B cell (primary cell): ENCODE measurements around the gene PPP6R2.

ENCODE experiments used
- EZH2 ChIP-seq: IDR thresholded peaks from 2 replicates; pipeline ENCODE4 v1.6.1; 2012; ENCODE audit warnings: borderline replicate concordance, low read depth, mild to moderate bottlenecking, moderate library complexity, low read length; ENCODE audit not compliant: insufficient read depth, poor library complexity, severe bottlenecking
- TF ChIP-seq, protein P1 (sequence below): fragments of 200-600 bp; IDR thresholded peaks from one replicate; pipeline ENCODE4 v1.8.0; 2022; ENCODE audit warnings: antibody characterized with exemption, mild to moderate bottlenecking

DNA sequence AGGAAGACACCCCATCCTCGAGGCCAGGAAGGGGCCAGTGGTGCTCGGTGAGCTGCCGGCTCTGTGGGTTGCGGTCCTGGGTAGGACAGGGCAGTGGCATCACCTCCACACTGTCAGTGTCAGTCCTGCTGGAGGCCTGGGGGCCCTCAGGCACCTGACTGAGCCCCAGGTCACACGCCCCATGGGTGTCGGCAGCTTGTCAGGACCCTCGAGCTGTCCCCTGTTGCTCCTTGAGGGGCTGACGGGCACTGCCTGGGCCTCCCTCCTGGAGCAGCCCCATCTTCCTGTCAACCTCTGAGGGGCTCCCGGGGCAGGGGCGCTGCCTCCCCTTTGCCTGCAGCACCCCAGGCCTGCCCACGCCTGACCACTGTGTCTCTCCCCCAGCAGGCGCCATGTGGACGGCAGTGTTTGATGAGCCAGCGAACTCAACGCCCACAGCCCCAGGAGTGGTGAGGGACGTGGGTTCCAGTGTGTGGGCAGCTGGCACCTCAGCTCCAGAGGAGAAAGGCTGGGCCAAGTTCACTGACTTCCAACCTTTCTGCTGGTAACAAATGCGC is 96.3 kb downstream of the PPP6R2 start:
- TF ChIP-seq, protein P1, sequence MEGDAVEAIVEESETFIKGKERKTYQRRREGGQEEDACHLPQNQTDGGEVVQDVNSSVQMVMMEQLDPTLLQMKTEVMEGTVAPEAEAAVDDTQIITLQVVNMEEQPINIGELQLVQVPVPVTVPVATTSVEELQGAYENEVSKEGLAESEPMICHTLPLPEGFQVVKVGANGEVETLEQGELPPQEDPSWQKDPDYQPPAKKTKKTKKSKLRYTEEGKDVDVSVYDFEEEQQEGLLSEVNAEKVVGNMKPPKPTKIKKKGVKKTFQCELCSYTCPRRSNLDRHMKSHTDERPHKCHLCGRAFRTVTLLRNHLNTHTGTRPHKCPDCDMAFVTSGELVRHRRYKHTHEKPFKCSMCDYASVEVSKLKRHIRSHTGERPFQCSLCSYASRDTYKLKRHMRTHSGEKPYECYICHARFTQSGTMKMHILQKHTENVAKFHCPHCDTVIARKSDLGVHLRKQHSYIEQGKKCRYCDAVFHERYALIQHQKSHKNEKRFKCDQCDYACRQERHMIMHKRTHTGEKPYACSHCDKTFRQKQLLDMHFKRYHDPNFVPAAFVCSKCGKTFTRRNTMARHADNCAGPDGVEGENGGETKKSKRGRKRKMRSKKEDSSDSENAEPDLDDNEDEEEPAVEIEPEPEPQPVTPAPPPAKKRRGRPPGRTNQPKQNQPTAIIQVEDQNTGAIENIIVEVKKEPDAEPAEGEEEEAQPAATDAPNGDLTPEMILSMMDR = no peak
- TF ChIP-seq EZH2 = no peak
